K562 (cell line): ENCODE results near the gene CCDC137.
"Not testable (repeated sequence)": the region's sequence is repeated elsewhere in the genome, so short reads cannot be mapped to it uniquely, and the experiment has no call there.

Source experiments
- CEBPB ChIP-seq: fragments of 450-650 bp; IDR thresholded peaks from 2 replicates; pipeline ENCODE4 v1.6.1; 2016; ENCODE audit warnings: missing genetic modification characterization, missing compliant biosample characterization
- EZH2 ChIP-seq: IDR thresholded peaks from 2 replicates; pipeline ENCODE4 v1.6.1; 2012; ENCODE audit warnings: low read depth, mild to moderate bottlenecking, inconsistent platforms, low read length, borderline replicate concordance
- FIP1L1 ChIP-seq: fragments of 200-400 bp; formaldehyde crosslinking; IDR thresholded peaks from 2 replicates; pipeline ENCODE4 v1.6.1; 2018; ENCODE audit warnings: mild to moderate bottlenecking, low read depth, low read length; ENCODE audit not compliant: poor library complexity, severe bottlenecking
- KLF6 ChIP-seq: fragments of 250-450 bp; sonication (Bioruptor Pico); IDR thresholded peaks from 2 replicates; pipeline ENCODE4 v1.4.0; 2020; ENCODE audit warnings: mild to moderate bottlenecking, moderate library complexity, borderline replicate concordance
- MYC ChIP-seq, 2 experiments: fragments of 250-450 bp in 1 of 2; sonication (Bioruptor Pico) in 1 of 2; IDR thresholded peaks; 2 replicates each; pipeline versions ENCODE4 v1.5.1 to v1.6.1; 2012 to 2021; ENCODE audit warnings: low read depth in 2 of 2, borderline replicate concordance in 1 of 2, improper control_type of control experiment in 1 of 2, low read length in 1 of 2, mild to moderate bottlenecking in 1 of 2, moderate library complexity in 1 of 2
- POLR2A ChIP-seq: fragments of 450-650 bp; conservative IDR thresholded peaks from 2 replicates; pipeline ENCODE4 v1.6.1; 2016
- POLR2AphosphoS5 ChIP-seq: IDR thresholded peaks from 2 replicates; pipeline ENCODE4 v1.6.1; 2011; ENCODE audit warnings: mild to moderate bottlenecking, low read depth, low read length, moderate library complexity; ENCODE audit not compliant: control insufficient read depth, insufficient read depth
- RBM15 ChIP-seq: fragments of 200-400 bp; formaldehyde crosslinking; IDR thresholded peaks from 2 replicates; pipeline ENCODE4 v1.6.1; 2018; ENCODE audit warnings: mild to moderate bottlenecking, low read length, moderate library complexity; ENCODE audit not compliant: insufficient read depth
- RBM25 ChIP-seq: fragments of 200-400 bp; formaldehyde crosslinking; IDR thresholded peaks from 2 replicates; pipeline ENCODE4 v1.6.1; 2018; ENCODE audit warnings: low read length, low read depth, moderate library complexity; ENCODE audit not compliant: severe bottlenecking
- ZNF583 ChIP-seq: fragments of 250-450 bp; sonication (Bioruptor Pico); IDR thresholded peaks from 2 replicates; pipeline ENCODE4 v1.4.0; 2020

- TF ChIP-seq POLR2AphosphoS5; POLR2A; CEBPB (tag); KLF6 (CRISPR knock-in tag); RBM15; MYC (IDR thresholded peaks at IDR 0.05; ENCODE audit: low read depth, low read length); MYC (CRISPR knock-in tag; IDR thresholded peaks at IDR 0.05; ENCODE audit: borderline replicate concordance, low read depth); EZH2; RBM25; FIP1L1; ZNF583 (CRISPR knock-in tag): not testable (repeated sequence)
These were observed 48.2 kb upstream of the CCDC137 start for GRCh38 chr17:81618307-81618706.
